Measurements from ENCODE around the gene RANBP9.

RANBP9 gene

GRCh38 chr6:13653296-13653695 lies 58.3 kb downstream of the RANBP9 start:
- DNase-seq (ENCODE audit: low read depth), result no peak

GRCh38 chr6:13649393-13649792 lies 62.2 kb downstream of the RANBP9 start:
- no peak for DNase-seq (ENCODE audit: low read depth)

- DNase-seq (ENCODE audit: low read depth), result no peak
Observed at GRCh38 chr6:13648850-13649249, 62.8 kb downstream of the RANBP9 start.

GRCh38 chr6:13643125-13643524 lies 68.5 kb downstream of the RANBP9 start:
- no peak for DNase-seq (ENCODE audit: low read depth)

- DNase-seq (ENCODE audit: low read depth), result no peak
Observed at GRCh38 chr6:13641315-13641714, 70.3 kb downstream of the RANBP9 start.

- no peak for DNase-seq (ENCODE audit: low read depth)
Observed at GRCh38 chr6:13638626-13639025, 73.0 kb downstream of the RANBP9 start.

- no peak for DNase-seq (ENCODE audit: low read depth)
Observed at GRCh38 chr6:13638014-13638413, 73.6 kb downstream of the RANBP9 start.

GRCh38 chr6:13635948-13636658 lies 75.5 kb downstream of the RANBP9 start:
- no peak for DNase-seq (ENCODE audit: low read depth)

- no peak for DNase-seq (ENCODE audit: low read depth)
Observed at GRCh38 chr6:13633343-13633742, 78.3 kb downstream of the RANBP9 start.

GRCh38 chr6:13630499-13630898 lies 81.1 kb downstream of the RANBP9 start:
- DNase-seq (ENCODE audit: low read depth), result no peak

- no peak for DNase-seq (ENCODE audit: low read depth)
Observed at GRCh38 chr6:13629459-13630116, 82.0 kb downstream of the RANBP9 start.

- DNase-seq (ENCODE audit: low read depth), result no peak
Observed at GRCh38 chr6:13624871-13625288, 86.8 kb downstream of the RANBP9 start.

- no peak for DNase-seq (ENCODE audit: low read depth)
Observed at GRCh38 chr6:13617066-13617465, 94.6 kb downstream of the RANBP9 start.

- DNase-seq (ENCODE audit: low read depth), result no peak
Observed at GRCh38 chr6:13615792-13616120, 95.9 kb downstream of the RANBP9 start.

- DNase-seq (ENCODE audit: low read depth), result peak; percentile 90
Observed at GRCh38 chr6:13614926-13615791, 96.5 kb downstream of the RANBP9 start, which contains the start of gene NOL7. Gene NOL7, plus strand, starts transcription at chr6:13615335. Its CDS starts 24 bp downstream, at chr6:13615359.

- peak; percentile 18 for DNase-seq (ENCODE audit: low read depth)
Observed at GRCh38 chr6:13614126-13614925, 97.3 kb downstream of the RANBP9 start.

GRCh38 chr6:13613029-13613594 lies 98.5 kb downstream of the RANBP9 start:
- DNase-seq (ENCODE audit: low read depth), result no peak

GRCh38 chr6:13611715-13612114 lies 99.9 kb downstream of the RANBP9 start:
- DNase-seq (ENCODE audit: low read depth), result no peak

- no peak for DNase-seq (ENCODE audit: low read depth)
Observed at GRCh38 chr6:13605634-13606033, 106.0 kb downstream of the RANBP9 start.

- DNase-seq (ENCODE audit: low read depth), result no peak
Observed at GRCh38 chr6:13604546-13605416, 106.9 kb downstream of the RANBP9 start.

- DNase-seq (ENCODE audit: low read depth), result no peak
Observed at GRCh38 chr6:13604135-13604534, 107.5 kb downstream of the RANBP9 start.

Data from HS-5 (cell line).